IMR-90 (cell line): Measurements from ENCODE around the gene PTPRF. TPM values are rescaled to one million over a fixed set of nuclear protein-coding genes. Genes with fewer than 3 reads are reported as not detected.

Experiments used
- ATAC-seq: fragments of 200-7000 bp; cut with Tn5 transposase; 2 replicates; pipeline ENCODE4 v1.9.1; 2020; ENCODE audit warnings: low read depth, mild to moderate bottlenecking, moderate library complexity
- BruUV-seq: library from RNA; stranded (reverse); fragments of 400-500 nt; replicated peaks from 2 replicates; lab custom pipeline; 2021; lab: Mats Ljungman, UMichigan
- CTCF ChIA-PET: fragments of 300-600 bp; formaldehyde crosslinking; extraction: SDS; loops from one replicate; lab custom pipeline; 2021; ENCODE audit warnings: antibody characterized with exemption; lab: Yijun Ruan, JAX
- POLR2A ChIA-PET: fragments of 300-600 bp; sonication (Branson Sonifier 250); formaldehyde crosslinking; loops from one replicate; lab custom pipeline; 2022; ENCODE audit warnings: antibody characterized with exemption; ENCODE audit not compliant: unreplicated experiment; lab: Charles Lee
- DNase-seq: peaks from one replicate; pipeline ENCODE4 v3.0.0; 2013
- H2AFZ ChIP-seq: replicated peaks from 2 replicates; pipeline ENCODE3; 2013; ENCODE audit warnings: low read length, mild to moderate bottlenecking; ENCODE audit not compliant: poor library complexity
- H2AK5ac ChIP-seq: 2 replicates; pipeline ENCODE4 v1.6.1; 2013; ENCODE audit warnings: low read depth, low read length, inconsistent platforms
- H2AK9ac ChIP-seq: replicated peaks from 2 replicates; pipeline ENCODE3; 2013; ENCODE audit warnings: mild to moderate bottlenecking, low read depth, low read length, moderate library complexity; ENCODE audit not compliant: poor library complexity
- H2BK120ac ChIP-seq: 2 replicates; pipeline ENCODE4 v1.6.1; 2013; ENCODE audit warnings: low read depth, low read length, inconsistent platforms
- H2BK15ac ChIP-seq: 3 replicates; pipeline ENCODE4 v1.6.1; 2013; ENCODE audit warnings: low read depth, low read length, inconsistent platforms
- H2BK20ac ChIP-seq: 2 replicates; pipeline ENCODE4 v1.6.1; 2013; ENCODE audit warnings: low read depth, mild to moderate bottlenecking, inconsistent platforms, low read length, moderate library complexity
- H2BK5ac ChIP-seq: 2 replicates; pipeline ENCODE4 v1.6.1; 2013; ENCODE audit warnings: mild to moderate bottlenecking, low read depth, low read length, inconsistent platforms; ENCODE audit not compliant: poor library complexity, severe bottlenecking
- H3K14ac ChIP-seq: replicated peaks from 2 replicates; pipeline ENCODE4 v1.6.1; 2013; ENCODE audit warnings: low read depth, low read length, inconsistent platforms
- H3K18ac ChIP-seq: 2 replicates; pipeline ENCODE4 v1.6.1; 2013; ENCODE audit warnings: low read depth, low read length, control low read depth
- H3K23ac ChIP-seq: 2 replicates; pipeline ENCODE4 v1.6.1; 2013; ENCODE audit warnings: low read depth, low read length, inconsistent platforms
- H3K27ac ChIP-seq: 2 replicates; pipeline ENCODE4 v1.5.1; 2013; ENCODE audit warnings: mild to moderate bottlenecking, control low read depth, low read length; ENCODE audit not compliant: insufficient read depth
- H3K27me3 ChIP-seq: 2 replicates; pipeline ENCODE4 v1.6.1; 2013; ENCODE audit warnings: low read length; ENCODE audit not compliant: control insufficient read depth, insufficient read depth
- H3K36me3 ChIP-seq: 2 replicates; pipeline ENCODE4 v1.6.1; 2013; ENCODE audit warnings: low read length, mixed read lengths; ENCODE audit not compliant: control insufficient read depth, insufficient read depth
- H3K4ac ChIP-seq: 2 replicates; pipeline ENCODE4 v1.6.1; 2013; ENCODE audit warnings: low read depth, low read length, inconsistent platforms
- H3K4me1 ChIP-seq: 2 replicates; pipeline ENCODE4 v1.6.1; 2013; ENCODE audit warnings: low read length, mixed read lengths; ENCODE audit not compliant: control insufficient read depth, insufficient read depth
- H3K4me2 ChIP-seq: 2 replicates; pipeline ENCODE4 v1.6.1; 2013; ENCODE audit warnings: low read depth, mild to moderate bottlenecking, control low read depth, low read length, moderate library complexity
- H3K4me3 ChIP-seq: 2 replicates; pipeline ENCODE4 v1.5.1; 2013; ENCODE audit warnings: low read depth, mild to moderate bottlenecking, control low read depth, low read length, moderate library complexity; ENCODE audit not compliant: insufficient read depth
- H3K56ac ChIP-seq: 2 replicates; pipeline ENCODE4 v1.6.1; 2013; ENCODE audit warnings: low read length, inconsistent platforms; ENCODE audit not compliant: insufficient read depth; ENCODE audit errors: extremely low read depth
- H3K79me1 ChIP-seq, 2 experiments: 2 replicates each; pipeline ENCODE4 v1.6.1; 2013; ENCODE audit warnings: low read length in 2 of 2, inconsistent platforms in 1 of 2, low read depth in 1 of 2
- H3K9ac ChIP-seq: 2 replicates; pipeline ENCODE4 v1.6.1; 2013; ENCODE audit warnings: low read depth, low read length, control low read depth
- H3K9me1 ChIP-seq: 2 replicates; pipeline ENCODE4 v1.6.1; 2013; ENCODE audit warnings: low read length, inconsistent platforms; ENCODE audit not compliant: insufficient read depth
- H3K9me3 ChIP-seq: 2 replicates; pipeline ENCODE4 v1.6.1; 2013; ENCODE audit warnings: low read length; ENCODE audit not compliant: control insufficient read depth, insufficient read depth
- H4K20me1 ChIP-seq: 2 replicates; pipeline ENCODE4 v1.6.1; 2013; ENCODE audit warnings: low read length, inconsistent platforms; ENCODE audit not compliant: insufficient read depth
- H4K5ac ChIP-seq: 2 replicates; pipeline ENCODE4 v1.6.1; 2013; ENCODE audit warnings: mild to moderate bottlenecking, low read depth, low read length, control low read depth
- H4K8ac ChIP-seq, 2 experiments: 2 replicates each; pipeline ENCODE4 v1.6.1; 2013; ENCODE audit warnings: low read depth in 2 of 2, low read length in 2 of 2, control low read depth in 1 of 2, inconsistent platforms in 1 of 2
- H4K91ac ChIP-seq: 2 replicates; pipeline ENCODE4 v1.6.1; 2013; ENCODE audit warnings: low read depth, low read length, inconsistent platforms; ENCODE audit not compliant: insufficient read depth
- BHLHE40 ChIP-seq: fragments of 150-350 bp; IDR thresholded peaks from 2 replicates; pipeline ENCODE4 v1.6.1; 2016; ENCODE audit warnings: mild to moderate bottlenecking, low read depth, low read length
- CEBPB ChIP-seq: IDR thresholded peaks from 2 replicates; pipeline ENCODE4 v1.6.1; 2012; ENCODE audit warnings: low read depth, low read length, improper control_type of control experiment
- ELK1 ChIP-seq: fragments of 150-350 bp; IDR thresholded peaks from 2 replicates; pipeline ENCODE4 v1.6.1; 2016; ENCODE audit warnings: low read depth, mild to moderate bottlenecking, low read length, moderate library complexity, borderline replicate concordance
- FOS ChIP-seq: fragments of 150-350 bp; IDR thresholded peaks from 2 replicates; pipeline ENCODE4 v1.6.1; 2016; ENCODE audit warnings: low read depth, low read length
- MXI1 ChIP-seq: IDR thresholded peaks from 2 replicates; pipeline ENCODE4 v1.6.1; 2012; ENCODE audit warnings: low read depth, mild to moderate bottlenecking, low read length, moderate library complexity, borderline replicate concordance
- SMC3 ChIP-seq: fragments of 150-350 bp; IDR thresholded peaks from 2 replicates; pipeline ENCODE4 v1.6.1; 2016; ENCODE audit warnings: low read depth, mild to moderate bottlenecking, antibody characterized with exemption, low read length, moderate library complexity
- WGBS, 2 experiments: methylation state at CpG; one replicate each; pipeline versions ENCODE4 v1.1.5 to v1.1.7; 2013; ENCODE audit warnings: missing lambda C conversion rate in 2 of 2; ENCODE audit not compliant: insufficient read length in 1 of 2; ENCODE audit errors: extremely low coverage in 2 of 2; 5-methylcytosine and 5-hydroxymethylcytosine counted together
- dilution Hi-C: fragments of 300-500 bp; cut with HindIII; formaldehyde crosslinking; loops from one replicate; pipeline ENCODE4 v1.14.3; 2018; ENCODE audit warnings: low sequenced_read_pairs; ENCODE audit not compliant: unreplicated experiment
- in situ Hi-C: fragments of 300-500 bp; cut with MboI; formaldehyde crosslinking; loops from 3 replicates; pipeline ENCODE4 v1.14.3; 2019; ENCODE audit warnings: low sequenced_read_pairs, inconsistent platforms, mixed read lengths
- intact Hi-C: fragments of 100-400 bp; cut with micrococcal nuclease; formaldehyde crosslinking; loops from 2 replicates; pipeline ENCODE4 v1.10.0; 2022
- polyA plus RNA-seq, 3 experiments: library from polyadenylated mRNA; depleted of rRNA; stranded (reverse); fragments of >200 nt; gene quantifications; 2 replicates each; pipeline ENCODE4 v1.2.3, GENCODE V29; 2012; ENCODE audit warnings: low replicate concordance in 1 of 3
- total RNA-seq: library from RNA; depleted of rRNA; stranded (reverse); fragments of >200 nt; gene quantifications from 2 replicates; pipeline ENCODE4 v1.2.3, GENCODE V29; 2012
- TF ChIP-seq, protein P1 (sequence below): fragments of 150-350 bp; IDR thresholded peaks from 2 replicates; pipeline ENCODE4 v1.6.1; 2017; ENCODE audit warnings: mild to moderate bottlenecking, antibody characterized with exemption, low read length, low read depth

Gene PTPRF
- total and polyA plus RNA-seq, 2 of the 4 experiments (the other 2 are of a cell fraction), result 25.8 to 92.3 TPM

DNA sequence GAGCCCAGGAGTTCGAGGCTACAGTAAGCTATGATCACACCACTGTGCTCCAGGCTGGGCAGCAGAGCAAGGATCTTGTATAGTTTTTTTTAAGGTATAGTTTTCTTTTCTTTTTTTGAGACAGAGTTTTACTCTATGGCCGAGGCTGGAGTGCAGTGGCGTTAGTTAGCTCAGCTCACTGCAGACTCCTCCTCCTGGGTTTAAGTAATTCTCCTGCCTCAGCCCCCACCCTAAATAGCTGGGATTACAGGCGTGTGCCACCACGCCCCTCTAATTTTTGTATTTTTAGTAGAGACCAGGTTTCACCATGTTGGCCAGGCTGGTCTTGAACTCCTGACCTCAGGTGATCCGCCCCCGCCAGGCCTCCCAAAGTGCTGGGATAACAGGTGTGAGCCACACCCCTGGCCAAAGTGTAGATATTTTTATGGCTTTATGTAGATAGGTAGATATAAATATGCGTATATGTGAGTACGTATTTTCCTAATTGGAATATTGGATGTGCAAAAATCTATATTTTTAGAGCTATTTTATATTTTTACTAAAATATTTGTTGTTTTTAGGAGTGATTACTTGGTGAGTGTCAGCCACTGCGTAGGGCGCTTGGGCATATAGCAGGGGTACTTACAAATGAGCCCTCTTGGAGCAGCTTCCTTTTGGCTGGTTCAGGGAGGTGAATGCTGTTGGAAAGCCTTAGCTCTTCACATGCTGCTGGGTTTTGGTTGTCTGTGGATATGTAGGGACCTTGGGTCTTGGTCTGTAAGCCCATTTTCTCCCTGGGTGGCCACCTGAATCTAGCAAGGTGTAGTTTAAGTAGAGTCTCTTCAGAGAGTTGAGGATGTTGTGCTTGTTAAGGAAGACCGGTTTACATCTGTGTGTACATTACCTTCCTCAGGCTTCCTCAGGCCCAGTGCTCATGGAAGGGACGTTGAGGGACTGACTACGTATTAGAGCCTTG, 128.8 kb downstream of the PTPRF start:
- Histone ChIP-seq H3K4me3 (no peak overlapping the region), H3K4ac (no peak overlapping the region), H3K4me2 (no peak overlapping the region), H3K14ac (no peak overlapping the region), H3K23ac (no peak overlapping the region), H3K4me1 (no peaks in the 10 kb centered on the region), H3K36me3 (peaks cover 68% of the 10 kb centered on the region), H2AK5ac (no peak overlapping the region), H4K20me1 (peaks cover 4% of the 10 kb centered on the region; the same call in 1 of the 2 replicates), H4K8ac (no peak overlapping the region), H3K9ac (no peak overlapping the region), H2BK20ac (no peak overlapping the region), H2BK15ac (no peak overlapping the region), H3K9me3 (no peaks in the 10 kb centered on the region), H4K91ac (no peak overlapping the region), H3K27ac (no peak overlapping the region), H2BK120ac (no peak overlapping the region), H3K56ac (no peak overlapping the region), H2AK9ac (no peak overlapping the region), H3K79me1 (peaks cover 16 to 41% of the 10 kb centered on the region in 2 experiments), H2BK5ac (no peak overlapping the region), H2AFZ (no peak overlapping the region), H4K5ac (no peak overlapping the region), H3K27me3 (no peaks in the 10 kb centered on the region), H3K18ac (no peak overlapping the region), H3K9me1 (no peaks in the 10 kb centered on the region)
- WGBS, 2 experiments, result 100% methylated on average over 2 of the region's 14 CpGs
- ChIA-PET CTCF (no interaction called here), POLR2A (interaction anchor here (1.1 kb wide), 1 partner anchor 10 kb away, joined by 3 read pairs; the partner anchor contains the start of gene KDM4A)
- dilution Hi-C loops, result no loop called here
- BruUV-seq, result no TSS peak
- intact Hi-C loops, result no loop called here
- in situ Hi-C loops, result no loop called here
- no peak for ATAC-seq
- TF ChIP-seq BHLHE40, result no peak
- no peak for TF ChIP-seq SMC3
- TF ChIP-seq, protein P1, sequence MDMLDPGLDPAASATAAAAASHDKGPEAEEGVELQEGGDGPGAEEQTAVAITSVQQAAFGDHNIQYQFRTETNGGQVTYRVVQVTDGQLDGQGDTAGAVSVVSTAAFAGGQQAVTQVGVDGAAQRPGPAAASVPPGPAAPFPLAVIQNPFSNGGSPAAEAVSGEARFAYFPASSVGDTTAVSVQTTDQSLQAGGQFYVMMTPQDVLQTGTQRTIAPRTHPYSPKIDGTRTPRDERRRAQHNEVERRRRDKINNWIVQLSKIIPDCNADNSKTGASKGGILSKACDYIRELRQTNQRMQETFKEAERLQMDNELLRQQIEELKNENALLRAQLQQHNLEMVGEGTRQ, result no peak
- no peak for TF ChIP-seq CEBPB
- no peak for TF ChIP-seq MXI1
- TF ChIP-seq ELK1, result no peak
- no peak for TF ChIP-seq FOS
- DNase-seq, result no peak
